ENCODE measurements around the gene PHLPP2. TPM values are rescaled to one million over a fixed set of nuclear protein-coding genes. Genes with fewer than 3 reads are reported as not detected.

PHLPP2 gene
- total and polyA plus RNA-seq, 2 experiments from 2014 or later, result 7.4 to 15.0 TPM

GRCh38 chr16:71707199-71707598 lies 17.3 kb downstream of the PHLPP2 start:
- Histone ChIP-seq H3K79me2 (peaks cover 35% of the 10 kb centered on the region), H3K27ac (no peak overlapping the region)
- TF ChIP-seq CTCF (IDR thresholded peaks at IDR 0.05; ENCODE audit: poor library complexity), result no peak
- no peak for TF ChIP-seq EZH2phosphoT487 (IDR thresholded peaks at IDR 0.05; ENCODE audit: low read depth, severe bottlenecking, unreplicated experiment)
- no peak for TF ChIP-seq EZH2 (IDR thresholded peaks at IDR 0.05; ENCODE audit: borderline replicate concordance)

GRCh38 chr16:71706046-71706445 lies 18.5 kb downstream of the PHLPP2 start:
- 86% methylated on average over 2 of the region's 2 CpGs for WGBS (ENCODE audit: low lambda C conversion rate, missing lambda C conversion rate)

More at GRCh38 chr16:71707199-71707598, 17.3 kb downstream of the PHLPP2 start:
- no peak overlapping the region for H3K4me3 ChIP-seq
- WGBS (ENCODE audit: low lambda C conversion rate, missing lambda C conversion rate), result 87% methylated on average over 7 of the region's 7 CpGs
- DNase-seq (ENCODE audit: low spot score), result no peak
- peaks cover 3% of the 10 kb centered on the region for H4K20me1 ChIP-seq (ENCODE audit: insufficient read depth, poor library complexity, severe bottlenecking)
- H3K36me3 ChIP-seq (replicated peaks; ENCODE audit: insufficient read depth, low read depth), result no peaks in the 10 kb centered on the region
- no peaks in the 10 kb centered on the region for H3K9me2 ChIP-seq (replicated peaks; ENCODE audit: insufficient read depth)
- H3K27me3 ChIP-seq, result no peaks in the 10 kb centered on the region
- no peak overlapping the region for H3K4me2 ChIP-seq
- H2AFZ ChIP-seq, result no peak overlapping the region
- peaks cover 18% of the 10 kb centered on the region for H3K4me1 ChIP-seq (ENCODE audit: insufficient read depth)
- H3K9me3 ChIP-seq (ENCODE audit: low read depth), result no peaks in the 10 kb centered on the region

GRCh38 chr16:71703333-71703732 lies 21.2 kb downstream of the PHLPP2 start:
- no peak overlapping the region for H3K4me2 ChIP-seq
- H3K4me1 ChIP-seq (ENCODE audit: insufficient read depth), result peaks cover 6% of the 10 kb centered on the region
- H3K4me3 ChIP-seq, result no peak overlapping the region
- H4K20me1 ChIP-seq (ENCODE audit: insufficient read depth, poor library complexity, severe bottlenecking), result no peaks in the 10 kb centered on the region
- no peak overlapping the region for H3K27ac ChIP-seq
- H3K79me2 ChIP-seq, result peaks cover 14% of the 10 kb centered on the region
- no peaks in the 10 kb centered on the region for H3K9me2 ChIP-seq (replicated peaks; ENCODE audit: insufficient read depth)
- no peaks in the 10 kb centered on the region for H3K9me3 ChIP-seq (ENCODE audit: low read depth)
- no peaks in the 10 kb centered on the region for H3K36me3 ChIP-seq (replicated peaks; ENCODE audit: insufficient read depth, low read depth)
- TF ChIP-seq EZH2 (IDR thresholded peaks at IDR 0.05; ENCODE audit: borderline replicate concordance) (no peak), CTCF (IDR thresholded peaks at IDR 0.05; ENCODE audit: poor library complexity) (no peak), EZH2phosphoT487 (IDR thresholded peaks at IDR 0.05; ENCODE audit: low read depth, severe bottlenecking, unreplicated experiment) (no peak)
- H3K27me3 ChIP-seq, result no peaks in the 10 kb centered on the region
- H2AFZ ChIP-seq, result no peak overlapping the region
- no peak for DNase-seq (ENCODE audit: low spot score)
- 94% methylated on average over 1 of the region's 1 CpG for WGBS (ENCODE audit: low lambda C conversion rate, missing lambda C conversion rate)

More at GRCh38 chr16:71706046-71706445, 18.5 kb downstream of the PHLPP2 start:
- Histone ChIP-seq H3K36me3 (replicated peaks; ENCODE audit: insufficient read depth, low read depth) (no peaks in the 10 kb centered on the region), H3K4me2 (no peak overlapping the region), H3K9me2 (replicated peaks; ENCODE audit: insufficient read depth) (no peaks in the 10 kb centered on the region), H3K27me3 (no peaks in the 10 kb centered on the region), H4K20me1 (ENCODE audit: insufficient read depth, poor library complexity, severe bottlenecking) (no peaks in the 10 kb centered on the region), H3K4me3 (no peak overlapping the region), H3K27ac (no peak overlapping the region), H3K9me3 (ENCODE audit: low read depth) (no peaks in the 10 kb centered on the region), H3K79me2 (peaks cover 29% of the 10 kb centered on the region), H3K4me1 (ENCODE audit: insufficient read depth) (peaks cover 10% of the 10 kb centered on the region), H2AFZ (no peak overlapping the region)
- DNase-seq (ENCODE audit: low spot score), result no peak
- no peak for TF ChIP-seq EZH2 (IDR thresholded peaks at IDR 0.05; ENCODE audit: borderline replicate concordance)
- TF ChIP-seq CTCF (IDR thresholded peaks at IDR 0.05; ENCODE audit: poor library complexity), result no peak
- no peak for TF ChIP-seq EZH2phosphoT487 (IDR thresholded peaks at IDR 0.05; ENCODE audit: low read depth, severe bottlenecking, unreplicated experiment)

GRCh38 chr16:71700831-71701230 lies 23.7 kb downstream of the PHLPP2 start:
- Histone ChIP-seq H3K9me3 (ENCODE audit: low read depth) (no peaks in the 10 kb centered on the region), H3K4me1 (ENCODE audit: insufficient read depth) (no peaks in the 10 kb centered on the region), H3K4me3 (no peak overlapping the region), H3K27me3 (no peaks in the 10 kb centered on the region), H4K20me1 (ENCODE audit: insufficient read depth, poor library complexity, severe bottlenecking) (no peaks in the 10 kb centered on the region), H3K36me3 (replicated peaks; ENCODE audit: insufficient read depth, low read depth) (no peaks in the 10 kb centered on the region), H3K79me2 (peaks cover 7% of the 10 kb centered on the region), H3K9me2 (replicated peaks; ENCODE audit: insufficient read depth) (no peaks in the 10 kb centered on the region), H3K27ac (no peak overlapping the region), H3K4me2 (no peak overlapping the region), H2AFZ (no peak overlapping the region)
- 98% methylated on average over 4 of the region's 4 CpGs for WGBS (ENCODE audit: low lambda C conversion rate, missing lambda C conversion rate)
- no peak for TF ChIP-seq CTCF (IDR thresholded peaks at IDR 0.05; ENCODE audit: poor library complexity)
- TF ChIP-seq EZH2 (IDR thresholded peaks at IDR 0.05; ENCODE audit: borderline replicate concordance), result no peak
- TF ChIP-seq EZH2phosphoT487 (IDR thresholded peaks at IDR 0.05; ENCODE audit: low read depth, severe bottlenecking, unreplicated experiment), result no peak
- no peak for DNase-seq (ENCODE audit: low spot score)

Data from hepatocyte (in vitro differentiated cells).